ENCODE results near the gene SETBP1. TPM values are rescaled to one million over a fixed set of nuclear protein-coding genes. Genes with fewer than 3 reads are reported as not detected.

The SETBP1 gene
- total and polyA plus RNA-seq, 2 of the 13 experiments (the other 11 are each of a cell fraction or from before 2014, with no cell fraction given): 0.18 to 0.65 TPM

DNA sequence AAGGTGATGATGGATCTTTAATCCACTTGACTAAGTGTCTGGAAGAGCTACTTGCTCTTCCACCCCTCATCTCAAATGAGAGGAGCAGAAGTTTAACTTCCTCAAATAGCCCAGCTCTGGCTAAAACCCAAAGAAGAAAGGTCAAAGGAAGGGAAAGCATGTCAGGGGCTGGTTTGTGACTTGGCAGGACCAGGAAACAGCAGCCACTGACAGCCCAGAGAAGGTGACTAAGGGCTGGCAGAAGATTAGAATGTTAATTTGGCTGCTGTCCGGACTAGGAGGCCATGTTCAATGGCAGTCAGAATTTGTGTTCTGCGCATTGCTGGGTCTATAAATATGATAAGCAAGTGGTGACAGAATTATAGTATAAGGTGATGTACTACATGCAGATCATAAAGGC lies 386.2 kb downstream of the SETBP1 start:
- POLR2A ChIA-PET: no interaction called here
- Histone ChIP-seq H3K27ac (ENCODE audit: extremely low read length, insufficient read depth, low read length) (no peak overlapping the region), H4K20me1 (ENCODE audit: insufficient read depth, low read length) (no peaks in the 10 kb centered on the region), H3K27me3 (ENCODE audit: control insufficient read depth in 1 of 2, insufficient read depth in 2 of 2, low read length in 2 of 2) (no peaks in the 10 kb centered on the region), H2AFZ (ENCODE audit: low read length) (no peak overlapping the region), H3K4me1 (ENCODE audit: insufficient read depth, low read length) (no peaks in the 10 kb centered on the region), H3K4me2 (ENCODE audit: low read depth, low read length) (no peak overlapping the region), H3K9me3 (ENCODE audit: low read length) (no peaks in the 10 kb centered on the region; the same call in 1 of the 2 replicates), H3K79me2 (ENCODE audit: insufficient read depth, low read length) (no peaks in the 10 kb centered on the region), H3K9ac (ENCODE audit: insufficient read depth, low read depth, low read length) (no peak overlapping the region), H3K36me3 (replicated peaks in 1 of 2; ENCODE audit: control insufficient read depth in 1 of 2, insufficient read depth in 2 of 2, low read length in 2 of 2) (no peaks in the 10 kb centered on the region), H3K4me3 (replicated peaks in 1 of 3; ENCODE audit: insufficient read depth in 1 of 3, low read depth in 2 of 3, low read length in 3 of 3) (no peak overlapping the region)
- in situ Hi-C loops (cut with HindIII; ENCODE audit: extremely low pct_ligation_motif_present, low pct_unique_long_range_greater_than_20kb): no loop called here
- ATAC-seq: no peak
- no peak for FAIRE-seq
- WGBS (ENCODE audit: low lambda C conversion rate): 52% methylated on average over 2 of the region's 2 CpGs
- CTCF ChIA-PET (ENCODE audit: low intra/inter-chr PET ratio, low total read pairs): no interaction called here
- no peak for DNase-seq (ENCODE audit: low spot score)
- intact Hi-C loops (cut with micrococcal nuclease; ENCODE audit: unreplicated experiment): no loop called here
- BruUV-seq (replicated peaks): no TSS peak
- no peak for TF ChIP-seq ZNF44 (CRISPR knock-in tag; IDR thresholded peaks at IDR 0.05)
- TF ChIP-seq, protein P1, sequence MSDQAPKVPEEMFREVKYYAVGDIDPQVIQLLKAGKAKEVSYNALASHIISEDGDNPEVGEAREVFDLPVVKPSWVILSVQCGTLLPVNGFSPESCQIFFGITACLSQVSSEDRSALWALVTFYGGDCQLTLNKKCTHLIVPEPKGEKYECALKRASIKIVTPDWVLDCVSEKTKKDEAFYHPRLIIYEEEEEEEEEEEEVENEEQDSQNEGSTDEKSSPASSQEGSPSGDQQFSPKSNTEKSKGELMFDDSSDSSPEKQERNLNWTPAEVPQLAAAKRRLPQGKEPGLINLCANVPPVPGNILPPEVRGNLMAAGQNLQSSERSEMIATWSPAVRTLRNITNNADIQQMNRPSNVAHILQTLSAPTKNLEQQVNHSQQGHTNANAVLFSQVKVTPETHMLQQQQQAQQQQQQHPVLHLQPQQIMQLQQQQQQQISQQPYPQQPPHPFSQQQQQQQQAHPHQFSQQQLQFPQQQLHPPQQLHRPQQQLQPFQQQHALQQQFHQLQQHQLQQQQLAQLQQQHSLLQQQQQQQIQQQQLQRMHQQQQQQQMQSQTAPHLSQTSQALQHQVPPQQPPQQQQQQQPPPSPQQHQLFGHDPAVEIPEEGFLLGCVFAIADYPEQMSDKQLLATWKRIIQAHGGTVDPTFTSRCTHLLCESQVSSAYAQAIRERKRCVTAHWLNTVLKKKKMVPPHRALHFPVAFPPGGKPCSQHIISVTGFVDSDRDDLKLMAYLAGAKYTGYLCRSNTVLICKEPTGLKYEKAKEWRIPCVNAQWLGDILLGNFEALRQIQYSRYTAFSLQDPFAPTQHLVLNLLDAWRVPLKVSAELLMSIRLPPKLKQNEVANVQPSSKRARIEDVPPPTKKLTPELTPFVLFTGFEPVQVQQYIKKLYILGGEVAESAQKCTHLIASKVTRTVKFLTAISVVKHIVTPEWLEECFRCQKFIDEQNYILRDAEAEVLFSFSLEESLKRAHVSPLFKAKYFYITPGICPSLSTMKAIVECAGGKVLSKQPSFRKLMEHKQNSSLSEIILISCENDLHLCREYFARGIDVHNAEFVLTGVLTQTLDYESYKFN (CRISPR knock-in tag; conservative IDR thresholded peaks at IDR 0.05): no peak
- TF ChIP-seq, protein P2, sequence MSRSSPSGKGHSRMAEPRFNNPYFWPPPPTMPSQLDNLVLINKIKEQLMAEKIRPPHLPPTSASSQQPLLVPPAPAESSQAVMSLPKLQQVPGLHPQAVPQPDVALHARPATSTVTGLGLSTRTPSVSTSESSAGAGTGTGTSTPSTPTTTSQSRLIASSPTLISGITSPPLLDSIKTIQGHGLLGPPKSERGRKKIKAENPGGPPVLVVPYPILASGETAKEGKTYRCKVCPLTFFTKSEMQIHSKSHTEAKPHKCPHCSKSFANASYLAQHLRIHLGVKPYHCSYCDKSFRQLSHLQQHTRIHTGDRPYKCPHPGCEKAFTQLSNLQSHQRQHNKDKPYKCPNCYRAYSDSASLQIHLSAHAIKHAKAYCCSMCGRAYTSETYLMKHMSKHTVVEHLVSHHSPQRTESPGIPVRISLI (CRISPR knock-in tag; IDR thresholded peaks at IDR 0.05; ENCODE audit: borderline replicate concordance): no peak
- no peak for TF ChIP-seq ZNF234 (CRISPR knock-in tag; conservative IDR thresholded peaks at IDR 0.05)
- TF ChIP-seq AGO1 (IDR thresholded peaks at IDR 0.05; ENCODE audit: low read depth, low read length, poor library complexity, severe bottlenecking): no peak
- no peak for TF ChIP-seq RARG (CRISPR knock-in tag; IDR thresholded peaks at IDR 0.05; ENCODE audit: low read depth)
